Vagina (tissue), 2 donors: ENCODE results near the gene PIK3C2B.
"Not testable (repeated sequence)": the region's sequence is repeated elsewhere in the genome, so short reads cannot be mapped to it uniquely, and the experiment has no call there.

Experiments
- POLR2A ChIP-seq, 2 donors: fragments of 450-650 bp; IDR thresholded peaks; one replicate each; pipeline ENCODE4 v1.6.1; 2017; ENCODE audit warnings: antibody characterized with exemption in 2 of 2, mild to moderate bottlenecking in 2 of 2, moderate library complexity in 2 of 2
- TF ChIP-seq, protein P1 (sequence below), 3 experiments: fragments of 450-650 bp in 2 of 3; fragments of 200-600 bp in 1 of 3; sonication (generic) in 1 of 3; IDR thresholded peaks; one replicate each; pipeline ENCODE4 v1.5.1; 2017 to 2019; ENCODE audit warnings: antibody characterized with exemption in 3 of 3, mild to moderate bottlenecking in 2 of 3, moderate library complexity in 2 of 3

DNA sequence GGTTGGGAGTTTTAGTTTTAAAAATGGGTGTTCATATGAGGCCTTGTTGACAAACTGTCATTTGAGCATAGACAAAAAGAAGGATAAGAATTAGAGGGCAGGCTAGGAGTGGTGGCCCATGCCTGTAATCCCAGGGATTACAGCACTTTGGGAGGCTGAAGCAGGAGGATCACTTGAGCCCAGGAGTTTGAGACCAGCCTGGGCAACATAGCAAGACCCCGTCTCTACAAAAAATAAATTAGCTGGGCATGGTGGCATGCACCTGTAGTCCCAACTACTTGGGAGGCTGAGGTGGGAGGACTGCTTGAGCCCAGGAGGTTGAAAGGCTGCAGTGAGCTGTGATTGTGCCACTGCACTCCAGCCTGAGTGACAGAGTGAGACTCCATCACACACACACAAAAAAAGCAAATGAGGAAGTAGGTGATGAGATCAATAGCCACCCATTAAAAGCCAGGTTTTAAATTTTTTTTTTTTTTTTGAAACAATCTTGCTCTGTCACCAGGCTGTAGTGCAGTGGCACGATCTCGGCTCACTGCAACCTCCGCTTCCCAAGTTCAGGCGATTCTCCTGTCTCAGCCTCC is 27.4 kb upstream of the PIK3C2B start:
- TF ChIP-seq POLR2A (IDR thresholded peaks at IDR 0.05) = not testable (repeated sequence)
- TF ChIP-seq, protein P1, sequence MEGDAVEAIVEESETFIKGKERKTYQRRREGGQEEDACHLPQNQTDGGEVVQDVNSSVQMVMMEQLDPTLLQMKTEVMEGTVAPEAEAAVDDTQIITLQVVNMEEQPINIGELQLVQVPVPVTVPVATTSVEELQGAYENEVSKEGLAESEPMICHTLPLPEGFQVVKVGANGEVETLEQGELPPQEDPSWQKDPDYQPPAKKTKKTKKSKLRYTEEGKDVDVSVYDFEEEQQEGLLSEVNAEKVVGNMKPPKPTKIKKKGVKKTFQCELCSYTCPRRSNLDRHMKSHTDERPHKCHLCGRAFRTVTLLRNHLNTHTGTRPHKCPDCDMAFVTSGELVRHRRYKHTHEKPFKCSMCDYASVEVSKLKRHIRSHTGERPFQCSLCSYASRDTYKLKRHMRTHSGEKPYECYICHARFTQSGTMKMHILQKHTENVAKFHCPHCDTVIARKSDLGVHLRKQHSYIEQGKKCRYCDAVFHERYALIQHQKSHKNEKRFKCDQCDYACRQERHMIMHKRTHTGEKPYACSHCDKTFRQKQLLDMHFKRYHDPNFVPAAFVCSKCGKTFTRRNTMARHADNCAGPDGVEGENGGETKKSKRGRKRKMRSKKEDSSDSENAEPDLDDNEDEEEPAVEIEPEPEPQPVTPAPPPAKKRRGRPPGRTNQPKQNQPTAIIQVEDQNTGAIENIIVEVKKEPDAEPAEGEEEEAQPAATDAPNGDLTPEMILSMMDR (IDR thresholded peaks at IDR 0.05) = not testable (repeated sequence)
